GM13976 (cell line): Measurements from ENCODE around the gene RAB3C.
"Not testable (repeated sequence)": the region's sequence is repeated elsewhere in the genome, so short reads cannot be mapped to it uniquely, and the experiment has no call there.

Source experiments
- DNase-seq: peaks from one replicate; pipeline ENCODE4 v3.0.0; 2012; ENCODE audit warnings: low spot score
- in situ Hi-C: fragments of 300-500 bp; cut with MboI; formaldehyde crosslinking; loops from one replicate; pipeline ENCODE4 v1.12.0; 2022; ENCODE audit warnings: low sequenced_read_pairs, mixed read lengths, inconsistent platforms; ENCODE audit not compliant: unreplicated experiment
- TF ChIP-seq, protein P1 (sequence below): IDR thresholded peaks from 2 replicates; pipeline ENCODE4 v1.5.1; 2012; ENCODE audit warnings: borderline replicate concordance, mild to moderate bottlenecking; ENCODE audit not compliant: insufficient read depth; ENCODE audit errors: extremely low read depth, missing control alignments, control extremely low read depth

RAB3C gene

GRCh38 chr5:58579781-58580180 is 3.1 kb upstream of the RAB3C start:
- in situ Hi-C loops, result no loop called here
- DNase-seq, result no peak
- TF ChIP-seq, protein P1, sequence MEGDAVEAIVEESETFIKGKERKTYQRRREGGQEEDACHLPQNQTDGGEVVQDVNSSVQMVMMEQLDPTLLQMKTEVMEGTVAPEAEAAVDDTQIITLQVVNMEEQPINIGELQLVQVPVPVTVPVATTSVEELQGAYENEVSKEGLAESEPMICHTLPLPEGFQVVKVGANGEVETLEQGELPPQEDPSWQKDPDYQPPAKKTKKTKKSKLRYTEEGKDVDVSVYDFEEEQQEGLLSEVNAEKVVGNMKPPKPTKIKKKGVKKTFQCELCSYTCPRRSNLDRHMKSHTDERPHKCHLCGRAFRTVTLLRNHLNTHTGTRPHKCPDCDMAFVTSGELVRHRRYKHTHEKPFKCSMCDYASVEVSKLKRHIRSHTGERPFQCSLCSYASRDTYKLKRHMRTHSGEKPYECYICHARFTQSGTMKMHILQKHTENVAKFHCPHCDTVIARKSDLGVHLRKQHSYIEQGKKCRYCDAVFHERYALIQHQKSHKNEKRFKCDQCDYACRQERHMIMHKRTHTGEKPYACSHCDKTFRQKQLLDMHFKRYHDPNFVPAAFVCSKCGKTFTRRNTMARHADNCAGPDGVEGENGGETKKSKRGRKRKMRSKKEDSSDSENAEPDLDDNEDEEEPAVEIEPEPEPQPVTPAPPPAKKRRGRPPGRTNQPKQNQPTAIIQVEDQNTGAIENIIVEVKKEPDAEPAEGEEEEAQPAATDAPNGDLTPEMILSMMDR, result no peak

- TF ChIP-seq, protein P1, result no peak
- peak; percentile 22 for DNase-seq
- in situ Hi-C loops, result no loop called here
These were observed 664 bp upstream of the RAB3C start for GRCh38 chr5:58582019-58582802.

GRCh38 chr5:58595952-58596351 is 13.1 kb downstream of the RAB3C start:
- DNase-seq, result no peak
- in situ Hi-C loops, result no loop called here
- TF ChIP-seq, protein P1, result no peak

DNA sequence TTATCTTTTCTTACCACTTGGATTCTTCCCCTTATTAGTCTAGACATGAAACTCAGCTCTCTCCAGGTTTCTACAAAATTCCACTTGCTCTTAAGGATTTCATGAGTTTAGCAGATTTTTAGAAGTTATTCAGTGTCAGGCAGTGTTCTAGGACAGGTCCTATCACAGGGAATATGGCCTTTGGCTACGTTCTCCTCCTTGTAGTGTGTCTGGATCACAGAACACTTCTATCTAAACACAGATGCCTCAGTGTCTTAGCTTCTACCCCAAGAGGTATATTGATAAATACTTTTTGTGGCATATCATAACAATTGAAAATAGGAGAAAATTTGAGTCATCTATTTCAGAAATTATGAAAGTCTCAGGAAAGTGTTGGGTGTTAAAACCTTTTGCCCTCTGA is 15.6 kb downstream of the RAB3C start:
- TF ChIP-seq, protein P1, result no peak
- in situ Hi-C loops, result no loop called here
- DNase-seq, result no peak

DNA sequence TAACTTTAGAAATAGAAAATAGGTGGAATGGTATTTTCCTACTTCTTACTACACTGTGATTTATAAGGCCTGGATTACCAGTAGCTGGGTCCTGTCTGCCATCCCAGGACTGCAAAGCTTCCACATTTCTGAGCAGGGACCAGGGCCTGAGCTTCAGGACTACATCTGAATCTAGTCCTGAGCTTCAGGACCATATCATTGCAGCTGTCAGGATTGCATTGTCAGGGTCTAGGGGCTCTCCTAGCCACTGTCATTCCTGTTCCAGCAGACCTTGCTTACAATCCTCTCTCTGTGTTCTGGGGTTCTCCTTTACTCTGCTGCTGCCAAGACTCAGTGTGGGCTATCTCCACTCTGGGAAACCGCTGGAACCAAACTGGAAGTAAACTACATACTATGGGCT is 16.3 kb downstream of the RAB3C start:
- TF ChIP-seq, protein P1, result no peak
- in situ Hi-C loops, result no loop called here
- no peak for DNase-seq

- in situ Hi-C loops, DNase-seq: not testable (repeated sequence)
These were observed 17.7 kb downstream of the RAB3C start for GRCh38 chr5:58600613-58601012.

DNA sequence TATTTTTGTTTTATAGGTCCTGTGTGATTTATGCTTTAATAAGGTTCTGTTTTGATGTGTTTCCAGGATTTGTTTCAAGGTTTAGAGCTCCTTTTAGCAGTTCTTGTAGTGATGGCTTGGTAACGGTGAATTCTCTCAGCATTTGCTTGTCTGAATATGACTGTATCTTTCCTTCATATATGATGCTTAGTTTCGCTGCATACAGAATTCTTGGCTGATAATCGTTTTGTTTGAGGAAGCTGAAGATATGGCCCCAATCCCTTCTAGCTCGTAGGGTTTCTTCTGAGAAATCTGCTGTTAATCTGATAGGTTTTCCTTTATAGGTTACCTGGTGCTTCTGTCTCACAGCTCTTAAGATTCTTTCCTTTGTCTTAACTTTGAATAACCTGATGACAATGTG is 20.0 kb downstream of the RAB3C start:
- in situ Hi-C loops, DNase-seq: not testable (repeated sequence)

DNA sequence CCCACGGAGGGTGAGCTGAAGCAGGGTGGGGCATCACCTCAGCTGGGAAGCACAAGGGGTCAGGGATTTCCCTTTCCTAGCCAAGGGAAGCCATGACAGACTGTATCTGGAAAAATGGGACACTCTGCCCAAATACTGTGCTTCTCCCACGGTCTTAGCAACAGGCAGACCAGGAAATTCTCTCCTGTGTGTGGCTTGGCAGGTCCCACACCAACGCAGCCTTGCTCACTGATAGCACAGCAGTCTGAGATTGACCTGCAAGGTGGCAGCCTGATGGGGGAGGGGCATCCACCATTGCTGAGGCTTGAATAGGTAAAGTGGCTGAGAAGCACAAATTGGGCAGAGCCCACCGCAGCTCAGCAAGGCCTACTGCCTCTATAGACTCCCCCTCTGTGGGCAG is 23.2 kb downstream of the RAB3C start:
- TF ChIP-seq, protein P1, result no peak
- no peak for DNase-seq
- in situ Hi-C loops, result no loop called here
